ENCODE results near the gene BTBD2.

BTBD2 gene

DNA sequence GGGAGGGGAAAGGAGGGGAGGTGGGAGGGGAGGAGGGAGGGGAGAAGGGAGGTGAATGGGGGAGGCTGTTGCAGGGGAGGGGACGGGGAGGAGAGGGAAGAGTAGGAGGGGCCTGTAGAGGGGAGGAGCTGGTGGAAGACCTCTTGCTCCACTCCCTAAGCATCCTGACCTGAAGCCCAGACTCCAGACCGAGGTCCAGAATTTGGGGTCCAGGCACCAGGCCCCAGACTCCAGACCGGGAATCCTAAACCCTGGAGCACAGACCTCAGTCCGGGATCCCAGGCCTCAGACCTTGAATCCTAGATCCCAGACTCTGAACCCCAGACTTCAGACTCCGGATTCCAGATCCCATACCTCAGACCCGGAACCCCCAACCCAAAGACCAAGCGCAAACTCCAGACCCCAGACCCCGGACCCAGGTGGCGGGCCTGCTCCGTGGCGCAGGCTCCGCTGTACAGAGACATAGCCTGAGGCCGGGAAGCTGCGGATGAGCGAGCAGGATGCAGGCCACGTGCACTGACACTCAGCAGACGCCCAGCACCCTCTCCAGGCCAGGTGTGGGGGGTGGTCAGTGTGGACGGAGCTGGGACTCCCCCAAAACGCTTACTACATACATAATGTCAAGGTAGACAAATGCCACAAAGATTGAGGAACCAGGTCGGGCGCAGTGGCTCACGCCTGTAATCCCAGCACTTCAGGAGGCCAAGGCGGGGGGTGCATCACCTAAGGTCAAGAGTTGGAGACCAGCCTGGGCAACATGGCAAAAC, 710 bp upstream of the BTBD2 start:
- DNase-seq (ENCODE audit: low read depth) = peak; percentile 90
- H3K4me3 ChIP-seq (ENCODE audit: low read length) = peak overlapping the region; percentile 58
- TF ChIP-seq CTCF (conservative IDR thresholded peaks at IDR 0.05; ENCODE audit: low read length) = no peak

- H3K4me3 ChIP-seq (ENCODE audit: low read length) = peak overlapping the region; percentile 72
- no peak for TF ChIP-seq CTCF (conservative IDR thresholded peaks at IDR 0.05; ENCODE audit: low read length)
- DNase-seq (ENCODE audit: low read depth) = no peak
These were observed 545 bp downstream of the BTBD2 start for GRCh38 chr19:2014731-2015607.

GRCh38 chr19:2014131-2014571, 1.4 kb downstream of the BTBD2 start:
- H3K4me3 ChIP-seq (ENCODE audit: low read length) = peak overlapping the region; percentile 72
- no peak for DNase-seq (ENCODE audit: low read depth)
- no peak for TF ChIP-seq CTCF (conservative IDR thresholded peaks at IDR 0.05; ENCODE audit: low read length)

DNA sequence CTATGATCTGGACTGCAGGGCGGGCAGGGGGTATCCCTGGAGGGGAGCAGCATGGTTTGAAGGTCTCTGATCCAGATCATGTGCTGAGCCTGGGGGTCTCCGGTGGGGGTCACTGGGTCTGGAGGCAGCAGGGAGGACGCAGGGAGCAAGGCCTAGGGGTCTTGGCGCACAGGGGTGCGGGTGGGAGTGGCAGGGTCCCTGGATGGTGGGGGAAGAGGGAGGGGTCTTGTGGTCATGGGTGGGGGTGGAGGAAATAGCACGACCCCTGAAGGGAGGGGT, 1.9 kb downstream of the BTBD2 start:
- H3K4me3 ChIP-seq (ENCODE audit: low read length) = no peak overlapping the region
- no peak for TF ChIP-seq CTCF (conservative IDR thresholded peaks at IDR 0.05; ENCODE audit: low read length)
- DNase-seq (ENCODE audit: low read depth) = no peak

DNA sequence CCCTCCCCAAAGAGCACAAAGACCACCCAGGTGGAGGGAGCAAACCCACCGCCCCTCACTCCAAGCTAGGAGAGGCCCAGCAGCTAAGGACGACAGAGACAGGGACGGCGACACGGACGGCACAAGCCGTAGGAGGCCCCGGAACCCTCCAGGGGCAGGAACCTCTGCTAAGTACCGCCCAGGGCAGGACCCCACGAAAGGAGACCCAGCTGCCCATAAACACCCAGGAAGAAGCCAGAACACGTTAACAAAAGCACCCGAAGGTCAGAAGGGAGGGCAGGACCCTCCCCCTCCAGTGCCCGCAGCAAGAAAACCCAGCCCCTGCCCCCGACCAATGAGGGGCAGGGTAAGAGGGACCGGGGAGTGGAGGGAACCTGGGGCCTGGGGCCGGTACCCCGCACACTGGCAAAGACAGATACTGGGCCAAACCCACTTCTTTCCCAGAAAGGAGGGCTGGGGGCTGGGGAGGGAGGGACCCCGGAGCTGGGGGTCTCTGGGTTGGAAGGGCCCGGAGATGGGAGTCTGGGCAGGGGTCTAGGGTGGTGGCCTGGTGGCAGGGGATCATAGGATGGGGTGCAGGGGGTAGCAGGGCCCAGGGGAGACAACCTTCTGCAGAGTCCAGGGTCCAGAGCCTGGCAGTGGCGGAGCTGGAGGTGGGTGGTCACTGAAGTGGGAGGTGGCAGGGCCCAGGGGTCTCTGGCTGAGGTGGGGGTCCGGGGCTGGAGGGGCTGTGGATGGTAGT, 2.4 kb downstream of the BTBD2 start:
- no peak for TF ChIP-seq CTCF (conservative IDR thresholded peaks at IDR 0.05; ENCODE audit: low read length)
- H3K4me3 ChIP-seq (ENCODE audit: low read length) = no peak overlapping the region
- DNase-seq (ENCODE audit: low read depth) = no peak

- TF ChIP-seq CTCF (conservative IDR thresholded peaks at IDR 0.05; ENCODE audit: low read length) = no peak
- DNase-seq (ENCODE audit: low read depth) = no peak
- no peak overlapping the region for H3K4me3 ChIP-seq (ENCODE audit: low read length)
These were observed 4.3 kb downstream of the BTBD2 start for GRCh38 chr19:2011169-2011568.
